MM.1S (cell line): ENCODE results near the gene ASB11.
A peak's percentile ranks its signal among the peaks of the same experiment; 100 is the strongest.

Source experiments
- DNase-seq: peaks from one replicate; pipeline ENCODE4 v3.0.0-alpha.2; 2015
- H2AFZ ChIP-seq: fragments of 300-600 bp; sonication (generic); 2 replicates; pipeline ENCODE4 v1.6.0; 2016; ENCODE audit warnings: antibody characterized with exemption, low read length
- H3F3A ChIP-seq: fragments of 300-600 bp; sonication (generic); 2 replicates; pipeline ENCODE4 v1.6.1; 2016; ENCODE audit warnings: mild to moderate bottlenecking, antibody characterized with exemption, low read length, moderate library complexity, mixed read lengths; ENCODE audit not compliant: insufficient read depth
- H3K27ac ChIP-seq: fragments of 300-600 bp; sonication (generic); 2 replicates; pipeline ENCODE4 v1.5.1; 2016; ENCODE audit warnings: mild to moderate bottlenecking, low read length
- H3K27me3 ChIP-seq: fragments of 300-600 bp; sonication (generic); replicated peaks from 2 replicates; pipeline ENCODE4 v1.6.0; 2016; ENCODE audit warnings: low read length; ENCODE audit not compliant: insufficient read depth
- H3K36me3 ChIP-seq: fragments of 300-600 bp; sonication (generic); replicated peaks from 2 replicates; pipeline ENCODE4 v1.6.1; 2016; ENCODE audit warnings: mild to moderate bottlenecking, low read length, mixed read lengths; ENCODE audit not compliant: insufficient read depth
- H3K4me1 ChIP-seq: fragments of 300-600 bp; sonication (generic); 2 replicates; pipeline ENCODE4 v1.6.1; 2016; ENCODE audit warnings: low read length, mixed read lengths
- H3K4me2 ChIP-seq: fragments of 300-600 bp; sonication (generic); 2 replicates; pipeline ENCODE4 v1.6.0; 2016; ENCODE audit warnings: low read depth, low read length
- H3K4me3 ChIP-seq: fragments of 300-600 bp; sonication (generic); 2 replicates; pipeline ENCODE4 v1.5.1; 2016; ENCODE audit warnings: low read length, mixed read lengths
- H3K79me2 ChIP-seq: fragments of 300-600 bp; sonication (generic); 2 replicates; pipeline ENCODE4 v1.6.1; 2016; ENCODE audit warnings: mixed run types, low read length, mixed read lengths
- H3K9ac ChIP-seq: fragments of 300-600 bp; sonication (generic); 2 replicates; pipeline ENCODE4 v1.6.1; 2016; ENCODE audit warnings: low read length, mixed read lengths
- H3K9me2 ChIP-seq: fragments of 300-600 bp; sonication (generic); replicated peaks from 2 replicates; pipeline ENCODE4 v1.6.1; 2016; ENCODE audit warnings: mild to moderate bottlenecking, low read length, mixed read lengths; ENCODE audit not compliant: insufficient read depth
- H3K9me3 ChIP-seq: fragments of 300-600 bp; sonication (generic); replicated peaks from 2 replicates; pipeline ENCODE4 v1.6.1; 2016; ENCODE audit warnings: mild to moderate bottlenecking, low read length, mixed read lengths; ENCODE audit not compliant: insufficient read depth
- H4K20me1 ChIP-seq: fragments of 300-600 bp; sonication (generic); 2 replicates; pipeline ENCODE4 v1.6.1; 2016; ENCODE audit warnings: mild to moderate bottlenecking, low read length, moderate library complexity, mixed read lengths; ENCODE audit not compliant: insufficient read depth
- CTCF ChIP-seq: fragments of 300-600 bp; sonication (generic); IDR thresholded peaks from 2 replicates; pipeline ENCODE4 v1.5.1; 2016; ENCODE audit warnings: antibody characterized with exemption, low read length, mixed read lengths
- EZH2 ChIP-seq: fragments of 300-600 bp; sonication (generic); optimal IDR thresholded peaks from 2 replicates; pipeline ENCODE3; 2017; ENCODE audit warnings: low read depth, mild to moderate bottlenecking, antibody characterized with exemption, low read length, mixed read lengths
- EZH2phosphoT487 ChIP-seq: fragments of 300-600 bp; sonication (generic); IDR thresholded peaks from 2 replicates; pipeline ENCODE4 v1.6.1; 2018; ENCODE audit warnings: antibody characterized with exemption, low read length

ASB11 gene

GRCh38 chrX:15344106-15344505 lies 28.7 kb upstream of the ASB11 start:
- DNase-seq = no peak
- Histone ChIP-seq H3K4me2 (no peak overlapping the region), H3K27me3 (no peaks in the 10 kb centered on the region), H3K36me3 (no peaks in the 10 kb centered on the region), H4K20me1 (no peaks in the 10 kb centered on the region), H3K79me2 (no peaks in the 10 kb centered on the region), H3K9me2 (no peaks in the 10 kb centered on the region), H3K9me3 (no peaks in the 10 kb centered on the region), H2AFZ (no peak overlapping the region), H3F3A (no peaks in the 10 kb centered on the region), H3K4me3 (no peak overlapping the region), H3K27ac (no peak overlapping the region), H3K9ac (no peak overlapping the region), H3K4me1 (no peaks in the 10 kb centered on the region)
- TF ChIP-seq EZH2phosphoT487 = no peak
- no peak for TF ChIP-seq EZH2
- no peak for TF ChIP-seq CTCF

GRCh38 chrX:15343075-15343476 lies 27.6 kb upstream of the ASB11 start:
- no peak overlapping the region for H3K4me2 ChIP-seq
- H3K9ac ChIP-seq = no peak overlapping the region
- no peak overlapping the region for H2AFZ ChIP-seq
- no peaks in the 10 kb centered on the region for H4K20me1 ChIP-seq
- no peaks in the 10 kb centered on the region for H3F3A ChIP-seq
- no peaks in the 10 kb centered on the region for H3K9me2 ChIP-seq
- H3K9me3 ChIP-seq = no peaks in the 10 kb centered on the region
- no peaks in the 10 kb centered on the region for H3K79me2 ChIP-seq
- no peaks in the 10 kb centered on the region for H3K36me3 ChIP-seq
- TF ChIP-seq EZH2 (no peak), CTCF (no peak)
- no peak overlapping the region for H3K27ac ChIP-seq
- no peaks in the 10 kb centered on the region for H3K27me3 ChIP-seq
- no peak overlapping the region for H3K4me3 ChIP-seq
- H3K4me1 ChIP-seq = no peaks in the 10 kb centered on the region
- no peak for DNase-seq

- no peak overlapping the region for H3K4me2 ChIP-seq
- DNase-seq = no peak
- H3K27ac ChIP-seq = no peak overlapping the region
- no peak overlapping the region for H3K9ac ChIP-seq
- no peaks in the 10 kb centered on the region for H3K27me3 ChIP-seq
- H4K20me1 ChIP-seq = no peaks in the 10 kb centered on the region
- H3K9me3 ChIP-seq = no peaks in the 10 kb centered on the region
- H3K4me1 ChIP-seq = no peaks in the 10 kb centered on the region
- H3K9me2 ChIP-seq = no peaks in the 10 kb centered on the region
- no peak overlapping the region for H2AFZ ChIP-seq
- no peaks in the 10 kb centered on the region for H3K79me2 ChIP-seq
- no peak for TF ChIP-seq EZH2phosphoT487
- TF ChIP-seq EZH2 = no peak
- TF ChIP-seq CTCF = no peak
- H3F3A ChIP-seq = no peaks in the 10 kb centered on the region
- no peak overlapping the region for H3K4me3 ChIP-seq
- no peaks in the 10 kb centered on the region for H3K36me3 ChIP-seq
Measured at GRCh38 chrX:15340867-15341266, 25.4 kb upstream of the ASB11 start.

DNA sequence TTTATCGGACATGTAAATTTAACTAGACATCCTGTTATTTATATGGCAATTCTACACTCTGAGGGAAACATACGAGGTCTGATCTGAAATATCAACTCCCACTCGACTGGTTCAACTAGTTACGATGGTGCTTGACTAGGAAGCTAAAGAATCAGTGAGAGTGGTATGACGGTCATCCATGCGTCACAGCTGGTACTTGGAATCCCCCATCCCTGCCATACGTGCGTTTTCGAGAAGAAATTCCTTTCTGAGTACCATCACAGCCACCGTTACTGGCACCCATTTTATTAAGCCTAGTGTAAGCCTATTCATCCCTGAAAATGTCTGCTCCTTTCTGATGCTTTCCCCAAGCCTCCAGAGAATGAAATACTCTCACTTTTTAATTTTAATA lies 20.6 kb upstream of the ASB11 start:
- H3K27me3 ChIP-seq = no peaks in the 10 kb centered on the region
- no peaks in the 10 kb centered on the region for H3K36me3 ChIP-seq
- peak; percentile 6 for DNase-seq
- H3K79me2 ChIP-seq = peaks cover 6% of the 10 kb centered on the region; the same call in 1 of the 2 replicates
- no peaks in the 10 kb centered on the region for H3F3A ChIP-seq
- peak overlapping the region; percentile 37; the same call in 1 of the 2 replicates for H3K9ac ChIP-seq
- H3K4me2 ChIP-seq = peak overlapping the region; percentile 62
- no peaks in the 10 kb centered on the region for H3K9me2 ChIP-seq
- H3K9me3 ChIP-seq = no peaks in the 10 kb centered on the region
- peak overlapping the region; percentile 26 for H2AFZ ChIP-seq
- H3K4me3 ChIP-seq = peak overlapping the region; percentile 58
- TF ChIP-seq EZH2phosphoT487 (no peak), CTCF (no peak), EZH2 (no peak)
- H4K20me1 ChIP-seq = no peaks in the 10 kb centered on the region
- H3K27ac ChIP-seq = peak overlapping the region; percentile 22; the same call in 1 of the 2 replicates
- no peaks in the 10 kb centered on the region for H3K4me1 ChIP-seq
